ENCODE measurements around the gene HOATZ. TPM values are rescaled to one million over a fixed set of nuclear protein-coding genes. Genes with fewer than 3 reads are reported as not detected.
A peak's percentile ranks its signal among the peaks of the same experiment; 100 is the strongest.

Gene HOATZ
- total and polyA plus RNA-seq, 4 donors, result not detected

DNA sequence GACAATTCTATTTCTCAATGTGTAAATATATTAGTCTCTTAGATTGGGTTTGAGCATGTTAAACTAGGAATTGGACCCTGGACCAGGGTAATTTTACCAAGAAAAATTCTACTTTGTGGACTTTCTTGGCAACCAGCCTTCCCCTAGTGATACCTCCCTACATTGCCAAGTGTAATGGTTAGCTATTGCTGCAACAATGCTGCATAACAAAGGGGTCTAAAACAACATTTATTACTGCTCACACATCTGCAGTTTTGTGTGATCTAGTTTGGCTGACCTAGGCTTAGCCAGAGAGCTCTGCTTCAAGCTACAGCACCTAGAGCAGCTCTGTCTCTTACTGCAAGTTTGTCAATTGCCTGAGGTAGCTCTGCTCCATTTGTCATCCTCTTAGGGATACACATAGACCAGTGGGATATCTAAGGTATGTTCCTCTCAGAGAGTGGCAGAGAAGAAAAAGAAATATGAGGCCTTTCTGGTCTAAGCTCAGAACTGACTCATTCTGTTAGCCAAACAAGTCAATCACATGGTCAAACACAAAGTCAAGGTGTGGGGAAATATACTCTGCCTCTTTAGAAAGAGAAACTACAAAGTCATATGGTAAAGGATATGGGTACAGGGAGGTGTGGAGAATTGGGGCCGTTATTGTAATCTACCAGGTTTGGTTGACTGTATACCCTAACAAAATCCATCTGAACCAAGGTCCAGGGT, 24.0 kb downstream of the HOATZ start:
- intact Hi-C loops (cut with DNase I), result no loop called here
- no peak overlapping the region for H3K27ac ChIP-seq (ENCODE audit: low read depth in 1 of 2, low read length in 2 of 2)
- no peaks in the 10 kb centered on the region for H3K27me3 ChIP-seq (ENCODE audit: control insufficient read depth in 1 of 2, insufficient read depth in 2 of 2, low read length in 1 of 2)
- H3K36me3 ChIP-seq (ENCODE audit: control insufficient read depth in 1 of 2, insufficient read depth in 2 of 2, low read length in 1 of 2), result no peaks in the 10 kb centered on the region
- DNase-seq (no peak), ATAC-seq (ENCODE audit: low FRiP score) (no peak)
- H3K4me1 ChIP-seq (ENCODE audit: control insufficient read depth in 1 of 2, insufficient read depth in 2 of 2, low read length in 2 of 2), result no peaks in the 10 kb centered on the region
- H3K9me3 ChIP-seq (ENCODE audit: control insufficient read depth, low read length), result no peaks in the 10 kb centered on the region
- WGBS, 2 donors, result 93 to 100% methylated on average over 1 of the region's 1 CpG
- no peak overlapping the region for H3K4me3 ChIP-seq (ENCODE audit: low read length in 2 of 2)

DNA sequence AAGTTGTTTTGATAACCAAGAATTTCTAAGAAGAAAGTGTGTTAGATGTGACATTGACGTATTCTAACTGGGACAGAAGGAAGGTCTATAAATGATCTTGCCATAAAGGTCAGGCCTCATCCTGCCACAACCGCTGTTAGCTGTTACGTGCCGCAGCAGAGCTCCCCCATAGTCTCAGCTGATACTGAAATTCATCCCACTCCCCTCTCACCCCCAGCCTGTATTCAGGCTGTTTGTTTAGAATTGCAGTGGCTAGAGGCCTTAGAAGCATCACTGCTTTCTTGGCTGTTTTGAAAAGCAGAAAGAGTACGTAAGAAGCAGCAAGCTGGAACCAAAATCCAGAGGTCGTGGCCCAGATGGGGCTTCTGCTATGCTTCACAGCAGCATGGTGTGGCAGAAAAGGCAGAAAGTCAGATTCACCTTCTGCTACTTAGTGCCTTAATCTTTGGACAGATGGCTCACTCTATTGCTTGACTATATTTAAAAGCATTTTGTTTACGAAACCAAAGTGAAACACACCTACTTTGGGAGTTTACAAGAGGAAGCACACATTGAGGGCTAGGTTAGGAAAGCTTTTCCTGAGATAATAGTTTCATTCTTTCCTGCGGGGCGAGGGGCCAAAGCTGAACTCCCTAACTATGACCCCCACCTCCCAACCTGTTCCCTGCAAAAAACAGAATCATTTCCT, 25.0 kb downstream of the HOATZ start:
- H3K4me1 ChIP-seq (ENCODE audit: control insufficient read depth in 1 of 2, insufficient read depth in 2 of 2, low read length in 2 of 2), result no peaks in the 10 kb centered on the region
- H3K4me3 ChIP-seq (ENCODE audit: low read length in 2 of 2), result peak overlapping the region in 1 of 2 donors; percentile 45
- no peaks in the 10 kb centered on the region for H3K27me3 ChIP-seq (ENCODE audit: control insufficient read depth in 1 of 2, insufficient read depth in 2 of 2, low read length in 1 of 2)
- WGBS, 2 donors, result 84 to 86% methylated on average over 9 of the region's 9 CpGs
- H3K27ac ChIP-seq (ENCODE audit: low read depth in 1 of 2, low read length in 2 of 2), result no peak overlapping the region
- ATAC-seq (ENCODE audit: low FRiP score) (no peak), DNase-seq (no peak)
- H3K36me3 ChIP-seq (ENCODE audit: control insufficient read depth in 1 of 2, insufficient read depth in 2 of 2, low read length in 1 of 2), result peaks cover 0 to 1% of the 10 kb centered on the region in 2 donors
- H3K9me3 ChIP-seq (ENCODE audit: control insufficient read depth, low read length), result no peaks in the 10 kb centered on the region
- intact Hi-C loops (cut with DNase I), result no loop called here

DNA sequence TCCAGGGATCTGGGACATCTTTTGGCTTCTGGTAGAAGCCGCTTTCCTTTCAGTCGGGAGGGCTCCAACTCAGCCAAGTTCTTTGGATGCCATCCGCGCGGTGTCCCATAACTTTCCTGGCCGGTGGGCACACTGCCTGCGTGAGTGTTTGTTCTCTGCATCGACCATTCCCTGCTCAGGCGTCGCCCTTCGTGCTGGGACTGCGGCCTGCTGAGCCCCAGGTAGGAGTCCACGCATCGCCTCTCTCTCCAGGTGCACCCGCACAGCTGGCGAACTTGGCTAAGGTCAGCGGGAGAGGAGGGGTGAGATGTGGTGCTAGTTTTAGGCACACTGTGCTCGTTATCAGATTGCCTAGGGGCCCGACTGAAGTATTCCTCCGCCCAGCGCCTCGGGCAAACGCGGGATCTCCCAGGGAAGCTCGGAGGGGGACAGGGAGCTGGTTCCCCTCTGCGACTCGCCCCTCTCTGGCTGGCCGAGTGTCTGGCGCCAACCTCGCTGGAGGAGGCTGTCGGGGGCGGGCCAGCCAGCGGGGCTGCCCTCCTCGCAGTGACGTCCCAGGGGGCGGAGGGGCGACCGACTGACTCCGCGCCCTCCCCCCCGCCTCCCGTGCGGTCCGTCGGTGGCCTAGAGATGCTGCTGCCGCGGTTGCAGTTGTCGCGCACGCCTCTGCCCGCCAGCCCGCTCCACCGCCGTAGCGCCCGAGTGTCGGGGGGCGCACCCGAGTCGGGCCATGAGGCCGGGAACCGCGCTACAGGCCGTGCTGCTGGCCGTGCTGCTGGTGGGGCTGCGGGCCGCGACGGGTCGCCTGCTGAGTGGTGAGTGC, 25.7 kb downstream of the HOATZ start, which contains the start of gene LAYN:
LAYN (plus strand) TSS at position 607 of the 823 bp plus-strand sequence; CDS start at position 731, 124 bp downstream.
- DNase-seq (peak; percentile 77 to 89), ATAC-seq (ENCODE audit: low FRiP score) (peak; percentile 79)
- WGBS, 2 donors, result 1% methylated on average over 59 to 70 of the region's 70 CpGs
- Histone ChIP-seq H3K27me3 (ENCODE audit: control insufficient read depth in 1 of 2, insufficient read depth in 2 of 2, low read length in 1 of 2) (no peaks in the 10 kb centered on the region), H3K9me3 (ENCODE audit: control insufficient read depth, low read length) (no peaks in the 10 kb centered on the region), H3K4me1 (ENCODE audit: control insufficient read depth in 1 of 2, insufficient read depth in 2 of 2, low read length in 2 of 2) (no peaks in the 10 kb centered on the region), H3K4me3 (ENCODE audit: low read length in 2 of 2) (peak within 1 kb of the TSS; percentile 45 to 56), H3K36me3 (ENCODE audit: control insufficient read depth in 1 of 2, insufficient read depth in 2 of 2, low read length in 1 of 2) (peaks cover 0 to 1% of the 10 kb centered on the region in 2 donors), H3K27ac (ENCODE audit: low read depth in 1 of 2, low read length in 2 of 2) (peak within 1 kb of the TSS; percentile 46 to 65)
- intact Hi-C loops (cut with DNase I), result no loop called here

DNA sequence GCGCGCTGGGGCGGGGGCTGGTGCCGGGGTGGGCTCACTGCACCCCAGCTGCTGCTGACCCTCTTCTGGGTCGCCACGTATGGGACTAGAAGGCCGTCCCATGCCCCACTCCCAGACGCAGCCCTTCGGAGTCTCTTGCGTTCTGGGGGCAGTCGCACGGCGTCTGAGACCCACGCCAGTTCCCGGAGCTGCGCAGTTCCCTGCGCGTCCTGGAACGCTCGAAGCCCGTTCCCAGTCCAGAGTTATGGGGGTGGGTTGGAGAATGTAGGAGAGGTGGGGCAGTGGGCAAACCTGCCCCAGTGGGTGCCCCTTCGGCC, 26.3 kb downstream of the HOATZ start:
- DNase-seq (no peak), ATAC-seq (ENCODE audit: low FRiP score) (peak; percentile 48)
- WGBS, 2 donors, result 1% methylated on average over 20 to 22 of the region's 22 CpGs
- peak overlapping the region; percentile 46 to 65 for H3K27ac ChIP-seq (ENCODE audit: low read depth in 1 of 2, low read length in 2 of 2)
- H3K4me1 ChIP-seq (ENCODE audit: control insufficient read depth in 1 of 2, insufficient read depth in 2 of 2, low read length in 2 of 2), result no peaks in the 10 kb centered on the region
- peaks cover 0 to 3% of the 10 kb centered on the region in 2 donors for H3K36me3 ChIP-seq (ENCODE audit: control insufficient read depth in 1 of 2, insufficient read depth in 2 of 2, low read length in 1 of 2)
- H3K4me3 ChIP-seq (ENCODE audit: low read length in 2 of 2), result peak overlapping the region; percentile 45 to 56
- intact Hi-C loops (cut with DNase I), result no loop called here
- H3K27me3 ChIP-seq (ENCODE audit: control insufficient read depth in 1 of 2, insufficient read depth in 2 of 2, low read length in 1 of 2), result no peaks in the 10 kb centered on the region
- H3K9me3 ChIP-seq (ENCODE audit: control insufficient read depth, low read length), result no peaks in the 10 kb centered on the region

DNA sequence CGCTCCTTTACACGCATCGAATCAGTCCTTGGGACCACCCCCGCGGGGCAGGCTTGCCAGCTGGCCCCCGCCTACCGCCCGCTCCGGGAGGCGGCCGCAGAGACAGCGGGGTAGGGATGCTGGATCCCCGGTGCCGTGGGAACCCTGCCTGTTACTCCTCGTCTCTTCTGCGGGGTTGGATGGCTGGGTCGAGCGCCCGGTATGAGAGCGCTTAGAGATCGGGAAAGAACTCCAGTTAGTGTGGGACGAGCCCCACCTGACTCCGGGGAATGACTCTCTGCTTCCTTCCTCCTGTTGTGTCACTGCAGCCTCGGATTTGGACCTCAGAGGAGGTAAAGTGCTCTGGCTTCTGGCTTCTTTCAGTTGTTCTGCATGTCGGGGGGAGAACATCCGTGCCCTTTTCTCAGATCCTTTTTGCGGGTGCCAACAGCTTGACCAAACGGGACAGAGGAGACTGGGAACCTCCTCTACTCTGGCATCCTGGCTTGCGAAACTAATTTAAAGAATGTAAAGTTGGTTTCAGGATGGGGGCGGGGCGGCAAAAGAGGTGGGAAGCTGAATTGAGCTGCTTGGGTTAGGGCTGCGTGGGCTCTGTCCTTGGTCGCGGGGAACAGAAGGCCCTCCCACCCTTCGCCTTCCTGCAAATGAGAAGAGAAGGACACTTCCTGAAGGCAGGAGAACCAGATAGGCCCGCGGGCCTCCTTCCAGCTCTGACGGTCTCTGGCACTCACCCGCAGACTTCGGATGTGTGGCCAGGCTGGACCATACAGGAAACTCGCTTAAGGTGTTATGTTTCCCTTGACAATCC, 26.9 kb downstream of the HOATZ start:
- WGBS, 2 donors, result 3% methylated on average over 40 to 41 of the region's 41 CpGs
- intact Hi-C loops (cut with DNase I), result no loop called here
- peak; percentile 74 for ATAC-seq (ENCODE audit: low FRiP score)

DNA sequence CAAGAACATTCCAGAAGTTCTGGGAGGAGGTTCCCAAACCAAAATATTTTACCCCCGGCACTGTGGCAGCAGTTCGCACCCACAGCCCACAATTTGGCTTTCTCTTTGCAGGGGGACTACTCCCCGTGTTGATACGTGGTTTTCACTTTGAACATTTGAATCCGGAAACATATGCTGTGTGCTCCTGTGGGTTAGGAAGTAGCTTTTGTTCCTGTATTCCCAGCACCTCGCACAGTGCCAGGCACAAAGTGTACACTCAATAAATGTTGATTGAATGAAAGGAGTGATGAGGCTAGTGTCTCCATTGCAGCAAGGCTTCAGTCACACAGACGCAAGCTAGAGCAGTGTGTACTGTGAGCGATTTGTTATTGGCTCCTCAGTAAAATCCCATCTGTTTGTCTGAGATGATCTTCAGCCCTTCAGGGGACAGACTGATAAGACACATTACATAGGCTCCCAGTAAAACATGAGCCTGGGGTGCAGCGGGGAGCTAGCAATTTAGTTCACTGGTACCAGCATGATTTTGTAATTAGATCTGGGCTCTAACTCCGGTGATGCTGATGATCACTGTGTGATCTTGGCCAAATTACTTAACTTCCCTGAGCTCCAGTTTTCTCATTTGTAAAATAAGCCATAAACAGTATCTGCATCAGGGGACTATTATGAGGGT, 28.2 kb downstream of the HOATZ start:
- intact Hi-C loops (cut with DNase I), result no loop called here
- no peak overlapping the region for H3K4me3 ChIP-seq (ENCODE audit: low read length in 2 of 2)
- no peaks in the 10 kb centered on the region for H3K4me1 ChIP-seq (ENCODE audit: control insufficient read depth in 1 of 2, insufficient read depth in 2 of 2, low read length in 2 of 2)
- H3K9me3 ChIP-seq (ENCODE audit: control insufficient read depth, low read length), result no peaks in the 10 kb centered on the region
- peaks cover 0 to 10% of the 10 kb centered on the region in 2 donors for H3K36me3 ChIP-seq (ENCODE audit: control insufficient read depth in 1 of 2, insufficient read depth in 2 of 2, low read length in 1 of 2)
- DNase-seq (no peak), ATAC-seq (ENCODE audit: low FRiP score) (no peak)
- 76 to 83% methylated on average over 10 of the region's 10 CpGs for WGBS, 2 donors
- no peaks in the 10 kb centered on the region for H3K27me3 ChIP-seq (ENCODE audit: control insufficient read depth in 1 of 2, insufficient read depth in 2 of 2, low read length in 1 of 2)
- H3K27ac ChIP-seq (ENCODE audit: low read depth in 1 of 2, low read length in 2 of 2), result no peak overlapping the region

More for the DNA sequence above, 26.9 kb downstream of the HOATZ start:
- no peaks in the 10 kb centered on the region for H3K9me3 ChIP-seq (ENCODE audit: control insufficient read depth, low read length)
- H3K4me3 ChIP-seq (ENCODE audit: low read length in 2 of 2), result peak overlapping the region; percentile 45 to 56
- H3K27me3 ChIP-seq (ENCODE audit: control insufficient read depth in 1 of 2, insufficient read depth in 2 of 2, low read length in 1 of 2), result no peaks in the 10 kb centered on the region
- peak overlapping the region; percentile 46 to 65 for H3K27ac ChIP-seq (ENCODE audit: low read depth in 1 of 2, low read length in 2 of 2)
- DNase-seq, result peak; percentile 76 to 87
- no peaks in the 10 kb centered on the region for H3K4me1 ChIP-seq (ENCODE audit: control insufficient read depth in 1 of 2, insufficient read depth in 2 of 2, low read length in 2 of 2)
- peaks cover 0 to 6% of the 10 kb centered on the region in 2 donors for H3K36me3 ChIP-seq (ENCODE audit: control insufficient read depth in 1 of 2, insufficient read depth in 2 of 2, low read length in 1 of 2)

DNA sequence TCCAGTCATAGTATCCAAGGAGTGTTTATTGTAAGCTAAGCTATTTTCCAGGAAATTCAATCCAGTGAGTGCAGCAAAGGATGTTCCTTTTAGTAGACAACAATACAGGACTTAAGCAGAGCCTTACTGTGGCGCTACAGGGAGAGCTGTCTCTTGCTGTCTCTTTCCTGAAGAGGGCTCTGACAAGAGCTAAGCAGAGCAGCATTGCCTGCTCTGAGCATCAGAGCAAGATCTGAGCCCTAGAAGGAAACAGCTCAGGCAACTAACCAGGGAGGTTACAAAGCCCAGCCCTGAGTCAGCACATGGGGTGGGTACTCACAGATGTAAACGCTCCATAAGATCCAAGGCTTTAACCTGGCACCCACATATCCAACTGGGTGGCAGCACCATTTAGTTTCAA, 33.9 kb downstream of the HOATZ start:
- Histone ChIP-seq H3K4me3 (ENCODE audit: low read length in 2 of 2) (no peak overlapping the region), H3K4me1 (ENCODE audit: control insufficient read depth in 1 of 2, insufficient read depth in 2 of 2, low read length in 2 of 2) (no peaks in the 10 kb centered on the region), H3K27ac (ENCODE audit: low read depth in 1 of 2, low read length in 2 of 2) (no peak overlapping the region), H3K36me3 (ENCODE audit: control insufficient read depth in 1 of 2, insufficient read depth in 2 of 2, low read length in 1 of 2) (peaks cover 0 to 15% of the 10 kb centered on the region in 2 donors), H3K27me3 (ENCODE audit: control insufficient read depth in 1 of 2, insufficient read depth in 2 of 2, low read length in 1 of 2) (no peaks in the 10 kb centered on the region), H3K9me3 (ENCODE audit: control insufficient read depth, low read length) (no peaks in the 10 kb centered on the region)
- intact Hi-C loops (cut with DNase I), result no loop called here
- WGBS, 2 donors, result 86 to 89% methylated on average over 2 of the region's 2 CpGs
- ATAC-seq (ENCODE audit: low FRiP score), result no peak
- DNase-seq, result no peak
